Upper lobe of left lung (tissue), 4 donors: ENCODE data around the gene IL1RAPL2.

Source experiments
- CTCF ChIP-seq, 6 experiments: fragments of 450-650 bp in 4 of 6; fragments of 200-600 bp in 2 of 6; sonication (generic) in 2 of 6; IDR thresholded peaks; one replicate each; pipeline ENCODE4 v1.5.1; 2016 to 2019; ENCODE audit warnings: antibody characterized with exemption in 6 of 6
- EP300 ChIP-seq, 4 donors: sonication (generic); formaldehyde crosslinking; IDR thresholded peaks; one replicate each; pipeline ENCODE4 v1.5.1; 2017; ENCODE audit warnings: antibody characterized with exemption in 4 of 4, control low read depth in 2 of 4
- POLR2AphosphoS5 ChIP-seq, 2 donors: sonication (generic); formaldehyde crosslinking; IDR thresholded peaks; one replicate each; pipeline ENCODE4 v1.5.1; 2017; ENCODE audit warnings: antibody characterized with exemption in 2 of 2

- no peak for TF ChIP-seq EP300 (IDR thresholded peaks at IDR 0.05)
- TF ChIP-seq CTCF (IDR thresholded peaks at IDR 0.05): no peak
- no peak for TF ChIP-seq POLR2AphosphoS5 (IDR thresholded peaks at IDR 0.05)
Measured at GRCh38 chrX:104995546-104995945, 429.5 kb downstream of the IL1RAPL2 start.
